Heart left ventricle (tissue), 13 donors: Measurements from ENCODE around the gene UBQLN4.

Experiments used
- POLR2A ChIP-seq, 2 donors: fragments of 450-650 bp; IDR thresholded peaks; one replicate each; pipeline ENCODE4 v1.6.1; 2017; ENCODE audit warnings: antibody characterized with exemption in 2 of 2, mild to moderate bottlenecking in 2 of 2, moderate library complexity in 2 of 2
- TF ChIP-seq, protein P1 (sequence below), 12 donors: fragments of 200-600 bp; sonication (generic) in 4 of 12; IDR thresholded peaks; one replicate each; pipeline versions ENCODE4 v1.5.0 to v1.8.0; 2018 to 2022; ENCODE audit warnings: antibody characterized with exemption in 12 of 12, mild to moderate bottlenecking in 5 of 12
- donor health status: ischemic (EF 13 %, LVEDD 7.1; RV severe dilation, severe dysfunction).
- donor health status: DM: no; HTN: yes; CAD: no.
- donor health status: DM: no; HTN: no; CAD: no.
- donor health status: ischemic (EF 25% LVEDD 6.9; RV normal size, moderate dysfunction).
- donor health status: ischemic (EF 25% LVEDD 5.7; RV mildly dilated, moderate dysfunction).
- donor health status: ischemic (EF 35%, LVEDD 5.7; RV mildly dilated, moderate dysfunction).
- donor health status: nonischemic (EF 11% LVEDD 7.7; RV severe dilation, severe dysfunction).
- donor health status: DM: yes; HTN: yes; CAD: no.
- donor health status: PGD.
- donor health status: ischemic (EF 29% LVEDD 5.4; RV normal size, mild dysfunction).
- donor health status: nonischemic (EF 23%, LVEDD 6.1; RV moderate dilation, normal function).

DNA sequence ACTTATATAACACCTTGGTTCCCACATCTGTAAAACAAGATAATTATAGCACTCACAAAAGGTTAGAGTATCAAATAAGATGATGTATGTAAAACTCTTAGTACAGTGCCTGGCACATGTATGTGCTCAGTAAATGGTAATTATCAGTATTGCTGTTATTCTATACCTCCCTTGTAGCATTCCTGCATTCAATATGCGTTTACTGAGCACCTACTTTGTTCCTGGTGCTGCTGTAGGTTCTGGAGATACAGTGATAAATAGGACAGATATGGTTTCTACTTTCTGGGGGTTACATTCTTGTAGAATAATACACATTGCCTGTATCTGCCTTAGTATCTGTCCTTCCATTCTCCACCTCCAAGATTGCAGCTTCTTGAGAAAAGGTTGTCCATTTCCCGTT, 31.6 kb downstream of the UBQLN4 start:
- TF ChIP-seq, protein P1, sequence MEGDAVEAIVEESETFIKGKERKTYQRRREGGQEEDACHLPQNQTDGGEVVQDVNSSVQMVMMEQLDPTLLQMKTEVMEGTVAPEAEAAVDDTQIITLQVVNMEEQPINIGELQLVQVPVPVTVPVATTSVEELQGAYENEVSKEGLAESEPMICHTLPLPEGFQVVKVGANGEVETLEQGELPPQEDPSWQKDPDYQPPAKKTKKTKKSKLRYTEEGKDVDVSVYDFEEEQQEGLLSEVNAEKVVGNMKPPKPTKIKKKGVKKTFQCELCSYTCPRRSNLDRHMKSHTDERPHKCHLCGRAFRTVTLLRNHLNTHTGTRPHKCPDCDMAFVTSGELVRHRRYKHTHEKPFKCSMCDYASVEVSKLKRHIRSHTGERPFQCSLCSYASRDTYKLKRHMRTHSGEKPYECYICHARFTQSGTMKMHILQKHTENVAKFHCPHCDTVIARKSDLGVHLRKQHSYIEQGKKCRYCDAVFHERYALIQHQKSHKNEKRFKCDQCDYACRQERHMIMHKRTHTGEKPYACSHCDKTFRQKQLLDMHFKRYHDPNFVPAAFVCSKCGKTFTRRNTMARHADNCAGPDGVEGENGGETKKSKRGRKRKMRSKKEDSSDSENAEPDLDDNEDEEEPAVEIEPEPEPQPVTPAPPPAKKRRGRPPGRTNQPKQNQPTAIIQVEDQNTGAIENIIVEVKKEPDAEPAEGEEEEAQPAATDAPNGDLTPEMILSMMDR (IDR thresholded peaks at IDR 0.05): no peak
- TF ChIP-seq POLR2A (IDR thresholded peaks at IDR 0.05): no peak
